ENCODE results near the gene KDM2A. TPM values are rescaled to one million over a fixed set of nuclear protein-coding genes. Genes with fewer than 3 reads are reported as not detected.
"Not testable (repeated sequence)": the region's sequence is repeated elsewhere in the genome, so short reads cannot be mapped to it uniquely, and the experiment has no call there.

Gene KDM2A
- total RNA-seq, 1 donor: 51.4 TPM

GRCh38 chr11:67204822-67205221, 85.8 kb downstream of the KDM2A start:
- DNase-seq (ENCODE audit: low read depth): no peak
- TF ChIP-seq CTCF (IDR thresholded peaks at IDR 0.05; ENCODE audit: insufficient read depth, low read length): no peak
- H3K4me3 ChIP-seq (ENCODE audit: low read depth, low read length): no peak overlapping the region

- DNase-seq (ENCODE audit: low read depth); H3K4me3 ChIP-seq (ENCODE audit: low read depth, low read length): not testable (repeated sequence)
Observed at GRCh38 chr11:67209222-67209621, 90.2 kb downstream of the KDM2A start.

- TF ChIP-seq CTCF (IDR thresholded peaks at IDR 0.05; ENCODE audit: insufficient read depth, low read length): no peak
- no peak for DNase-seq (ENCODE audit: low read depth)
- no peak overlapping the region for H3K4me3 ChIP-seq (ENCODE audit: low read depth, low read length)
Observed at GRCh38 chr11:67211656-67212436, 92.8 kb downstream of the KDM2A start.

- no peak for TF ChIP-seq CTCF (IDR thresholded peaks at IDR 0.05; ENCODE audit: insufficient read depth, low read length)
- no peak overlapping the region for H3K4me3 ChIP-seq (ENCODE audit: low read depth, low read length)
- DNase-seq (ENCODE audit: low read depth): no peak
Observed at GRCh38 chr11:67213178-67213621, 94.1 kb downstream of the KDM2A start.

- H3K4me3 ChIP-seq (ENCODE audit: low read depth, low read length): no peak overlapping the region
- no peak for TF ChIP-seq CTCF (IDR thresholded peaks at IDR 0.05; ENCODE audit: insufficient read depth, low read length)
- no peak for DNase-seq (ENCODE audit: low read depth)
Observed at GRCh38 chr11:67227726-67228125, 108.7 kb downstream of the KDM2A start.

GRCh38 chr11:67230406-67230805, 111.3 kb downstream of the KDM2A start:
- no peak overlapping the region for H3K4me3 ChIP-seq (ENCODE audit: low read depth, low read length)
- DNase-seq (ENCODE audit: low read depth): no peak
- no peak for TF ChIP-seq CTCF (IDR thresholded peaks at IDR 0.05; ENCODE audit: insufficient read depth, low read length)

GRCh38 chr11:67230886-67231285, 111.8 kb downstream of the KDM2A start:
- H3K4me3 ChIP-seq (ENCODE audit: low read depth, low read length): no peak overlapping the region
- TF ChIP-seq CTCF (IDR thresholded peaks at IDR 0.05; ENCODE audit: insufficient read depth, low read length): no peak
- no peak for DNase-seq (ENCODE audit: low read depth)
